Body of pancreas (tissue), 4 donors: ENCODE measurements around the gene CROT. TPM values are rescaled to one million over a fixed set of nuclear protein-coding genes. Genes with fewer than 3 reads are reported as not detected.

Experiments
- ATAC-seq: fragments of 150-250 bp; one replicate; pipeline ENCODE4 v1.9.1; 2016
- DNase-seq, 4 donors: peaks; one replicate each; pipeline ENCODE4 v3.0.0-alpha.2; 2019
- H3K27ac ChIP-seq, 4 donors: fragments of 200-600 bp; sonication (generic); 1 replicate in 3 of 4; 2 replicates in 1 of 4; pipeline versions ENCODE4 v1.5.1 to v1.6.1; 2016 to 2019; ENCODE audit warnings: mild to moderate bottlenecking in 1 of 4, mixed read lengths in 1 of 4, moderate library complexity in 1 of 4
- H3K27me3 ChIP-seq, 2 donors: fragments of 200-600 bp; sonication (generic); one replicate each; pipeline ENCODE4 v1.6.0; 2016; ENCODE audit warnings: mild to moderate bottlenecking in 1 of 2
- H3K36me3 ChIP-seq, 2 donors: fragments of 200-600 bp; sonication (generic); replicated peaks in 1 of 2; 2 replicates each; pipeline ENCODE4 v1.5.1; 2016; ENCODE audit warnings: low read depth in 2 of 2; ENCODE audit not compliant: insufficient read depth in 1 of 2
- H3K4me1 ChIP-seq: fragments of 200-600 bp; sonication (generic); one replicate; pipeline ENCODE4 v1.6.0; 2016
- H3K4me3 ChIP-seq, 2 donors: fragments of 200-600 bp; sonication (generic); 1 replicate in 1 of 2; 2 replicates in 1 of 2; pipeline ENCODE4 v1.5.1; 2016 to 2019
- H3K9me3 ChIP-seq, 3 donors: fragments of 200-600 bp; sonication (generic); 1 replicate in 2 of 3; 2 replicates in 1 of 3; pipeline ENCODE4 v1.5.1; 2016
- CTCF ChIP-seq, 7 experiments: fragments of 450-650 bp in 4 of 7; fragments of 200-600 bp in 3 of 7; sonication (generic) in 3 of 7; IDR thresholded peaks; one replicate each; pipeline ENCODE4 v1.5.1; 2016 to 2019; ENCODE audit warnings: antibody characterized with exemption in 7 of 7
- POLR2A ChIP-seq, 3 donors: fragments of 450-650 bp; IDR thresholded peaks; one replicate each; pipeline ENCODE4 v1.6.1; 2016; ENCODE audit warnings: antibody characterized with exemption in 3 of 3, mild to moderate bottlenecking in 2 of 3
- WGBS, 2 donors: methylation state at CpG; one replicate each; pipeline ENCODE4 v1.1.5; 2017; 5-methylcytosine and 5-hydroxymethylcytosine counted together
- intact Hi-C: fragments of 100-400 bp; cut with DNase I; formaldehyde crosslinking; loops from one replicate; pipeline ENCODE4 v1.15.1; 2023
- total RNA-seq, 2 donors: library from RNA; depleted of rRNA; stranded (reverse); fragments of >200 nt; gene quantifications; one replicate each; pipeline ENCODE4 v1.1.0, GENCODE V29; 2016

Gene CROT
- total RNA-seq, 2 donors from 2014 or later: 4.6 to 22.1 TPM

- DNase-seq (no peak), ATAC-seq (no peak)
- TF ChIP-seq CTCF (IDR thresholded peaks at IDR 0.05) (no peak), POLR2A (IDR thresholded peaks at IDR 0.05) (no peak)
- intact Hi-C loops: no loop called here
- Histone ChIP-seq H3K9me3 (no peaks in the 10 kb centered on the region), H3K27ac (no peak overlapping the region), H3K4me1 (no peaks in the 10 kb centered on the region), H3K4me3 (no peak overlapping the region), H3K36me3 (no peaks in the 10 kb centered on the region), H3K27me3 (no peaks in the 10 kb centered on the region)
- 51 to 55% methylated on average over 2 of the region's 2 CpGs for WGBS, 2 donors
These were observed 69.3 kb downstream of the CROT start for GRCh38 chr7:87414794-87415188.

GRCh38 chr7:87416682-87417587, 71.5 kb downstream of the CROT start:
- no peaks in the 10 kb centered on the region for H3K4me1 ChIP-seq
- H3K4me3 ChIP-seq: no peak overlapping the region
- no peak for TF ChIP-seq POLR2A (IDR thresholded peaks at IDR 0.05)
- peak in 6 of 7 experiments; percentile 46 to 79 (median 71) for TF ChIP-seq CTCF (IDR thresholded peaks at IDR 0.05)
- H3K27ac ChIP-seq: no peak overlapping the region
- no peaks in the 10 kb centered on the region for H3K9me3 ChIP-seq
- no peaks in the 10 kb centered on the region for H3K36me3 ChIP-seq
- DNase-seq (peak; percentile 53 to 70 (median 66)), ATAC-seq (peak; percentile 64)
- no peaks in the 10 kb centered on the region for H3K27me3 ChIP-seq
- intact Hi-C loops: loop anchor here (2.0 kb wide), 1 partner anchor 104 kb away; no protein-coding TSS in a partner anchor
- WGBS, 2 donors: 24 to 33% methylated on average over 5 of the region's 5 CpGs

GRCh38 chr7:87420173-87420572, 74.7 kb downstream of the CROT start:
- intact Hi-C loops: no loop called here
- no peaks in the 10 kb centered on the region for H3K4me1 ChIP-seq
- ATAC-seq (no peak), DNase-seq (no peak)
- H3K9me3 ChIP-seq: no peaks in the 10 kb centered on the region
- no peaks in the 10 kb centered on the region for H3K36me3 ChIP-seq
- TF ChIP-seq POLR2A (IDR thresholded peaks at IDR 0.05): no peak
- TF ChIP-seq CTCF (IDR thresholded peaks at IDR 0.05): no peak
- H3K4me3 ChIP-seq: no peak overlapping the region
- no peaks in the 10 kb centered on the region for H3K27me3 ChIP-seq
- WGBS, 2 donors: 66 to 75% methylated on average over 4 of the region's 4 CpGs
- no peak overlapping the region for H3K27ac ChIP-seq

GRCh38 chr7:87424075-87424474, 78.6 kb downstream of the CROT start:
- Histone ChIP-seq H3K27ac (no peak overlapping the region), H3K9me3 (no peaks in the 10 kb centered on the region), H3K4me3 (no peak overlapping the region), H3K36me3 (no peaks in the 10 kb centered on the region), H3K27me3 (no peaks in the 10 kb centered on the region), H3K4me1 (no peaks in the 10 kb centered on the region)
- no peak for ATAC-seq
- no peak for DNase-seq
- intact Hi-C loops: no loop called here
- TF ChIP-seq CTCF (IDR thresholded peaks at IDR 0.05): no peak
- no peak for TF ChIP-seq POLR2A (IDR thresholded peaks at IDR 0.05)
- 61 to 82% methylated on average over 5 of the region's 5 CpGs for WGBS, 2 donors
